Retina (tissue), 1 donor: ENCODE results near the gene PNLIPRP2.

Experiments
- DNase-seq: peaks from one replicate; pipeline ENCODE4 v3.0.0-alpha.2; 2016

The PNLIPRP2 gene

DNA sequence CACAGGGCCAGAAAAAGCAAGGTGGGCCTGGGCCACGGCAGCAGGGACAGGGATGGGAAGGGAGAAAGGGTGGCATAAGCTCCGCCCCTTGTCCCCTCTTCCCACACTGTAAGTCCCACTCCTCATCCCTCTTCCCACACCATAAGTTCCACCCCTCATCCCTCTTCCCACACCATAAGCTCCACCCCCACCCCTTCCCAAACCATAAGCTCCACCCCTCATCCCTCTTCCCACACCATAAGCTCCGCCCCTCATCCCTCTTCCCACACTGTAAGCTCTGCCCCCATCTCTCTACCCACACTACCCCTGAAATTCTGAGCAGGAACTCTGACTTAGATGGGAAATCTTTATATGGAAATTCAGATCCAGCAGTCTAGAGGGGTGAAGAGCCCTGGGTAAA is 65.9 kb downstream of the PNLIPRP2 start:
- no peak for DNase-seq

DNA sequence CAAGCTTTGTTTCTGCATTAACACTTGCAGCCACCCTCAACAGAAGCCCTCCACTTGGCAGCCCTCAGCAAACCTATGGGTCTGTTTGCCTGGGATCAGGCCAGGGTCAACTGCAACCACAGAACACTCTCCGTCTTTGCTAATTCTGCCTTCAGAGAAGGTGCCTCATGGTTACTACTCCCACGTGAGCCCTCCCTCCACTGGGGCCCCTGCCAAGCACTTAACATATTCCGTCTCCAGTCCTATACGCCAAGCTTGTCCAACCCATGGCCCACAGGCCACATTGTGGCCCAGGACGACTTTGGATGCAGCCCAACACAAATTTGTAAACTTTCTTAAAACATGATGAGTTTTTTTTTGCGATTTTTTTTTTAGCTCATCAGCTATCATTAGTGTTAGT is 66.9 kb downstream of the PNLIPRP2 start:
- DNase-seq, result no peak

DNA sequence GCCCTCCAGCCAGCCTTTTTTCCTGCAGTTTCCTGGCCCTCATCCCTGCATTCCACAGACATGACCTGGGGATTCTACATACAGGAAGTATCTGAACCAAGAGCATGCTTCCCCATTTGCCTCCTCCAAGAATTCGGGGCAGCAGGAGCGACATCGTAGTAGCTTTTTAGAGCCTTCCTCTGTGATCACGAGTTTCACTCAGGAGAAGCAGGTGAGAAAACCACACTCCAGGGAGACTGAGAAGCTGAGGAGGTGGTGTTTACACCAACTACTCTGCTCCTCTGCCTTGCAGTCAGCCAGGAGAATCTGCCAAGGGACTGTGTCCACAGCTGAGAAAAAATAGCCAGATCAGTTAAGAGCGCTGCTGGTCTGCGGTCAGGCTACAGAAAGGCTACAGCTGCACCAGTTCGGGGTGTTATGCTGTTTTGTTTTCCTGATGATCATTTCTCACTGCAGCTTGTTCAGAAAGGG is 67.5 kb downstream of the PNLIPRP2 start:
- no peak for DNase-seq

DNA sequence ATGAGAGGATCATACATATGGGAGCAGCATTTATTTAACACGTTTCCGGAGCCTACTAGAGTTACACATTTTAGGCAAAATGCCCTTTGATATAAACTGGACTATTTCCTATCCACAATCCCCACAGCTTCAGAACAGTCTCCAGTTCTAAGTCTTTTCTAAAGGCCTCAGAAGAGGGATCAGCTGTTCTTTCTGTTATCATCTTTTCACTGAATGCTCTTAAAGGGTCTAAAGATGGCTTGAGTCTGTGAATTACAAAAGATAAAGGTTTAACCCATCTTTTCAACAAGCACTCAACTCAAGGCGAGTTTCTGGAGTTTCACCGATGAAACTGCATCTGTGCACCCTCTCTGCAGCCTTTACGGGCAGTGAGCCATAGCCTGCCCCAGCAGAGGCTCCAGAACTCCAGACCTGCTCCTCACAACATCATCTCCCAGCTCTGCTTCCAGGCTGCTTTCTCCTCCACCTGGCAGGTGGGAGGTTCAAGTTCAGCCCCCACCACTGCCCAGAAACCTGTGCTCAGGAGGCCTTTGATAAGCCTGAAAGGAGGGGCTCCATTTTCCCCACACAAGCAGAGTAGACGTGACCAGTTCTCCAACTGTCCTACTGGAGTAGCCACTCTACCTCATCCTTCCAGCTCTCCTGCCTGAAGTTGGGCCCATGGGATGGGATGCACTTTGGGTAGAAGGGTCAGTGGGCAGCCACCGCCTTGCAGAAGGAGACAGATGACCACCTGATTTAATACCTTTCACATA is 68.2 kb downstream of the PNLIPRP2 start:
- no peak for DNase-seq

DNA sequence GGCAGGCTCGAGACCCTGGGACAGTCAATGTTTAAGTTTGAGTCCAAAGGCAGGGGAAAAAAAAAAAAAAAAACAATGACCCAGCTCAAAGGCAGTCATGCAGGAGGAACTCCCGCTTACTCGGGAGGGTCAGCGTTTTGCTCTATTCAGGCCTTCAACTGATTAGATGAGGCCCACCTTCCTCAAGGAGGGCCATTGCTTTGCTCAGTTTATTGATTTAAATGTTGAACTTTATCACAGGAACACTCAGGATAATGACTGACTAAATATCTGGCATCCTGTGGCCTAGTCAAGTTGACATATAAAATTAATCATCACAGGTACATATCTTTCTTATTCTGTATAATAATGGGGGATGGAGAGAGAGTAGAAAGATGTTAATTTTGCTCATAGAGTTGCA is 69.0 kb downstream of the PNLIPRP2 start:
- DNase-seq, result no peak

DNA sequence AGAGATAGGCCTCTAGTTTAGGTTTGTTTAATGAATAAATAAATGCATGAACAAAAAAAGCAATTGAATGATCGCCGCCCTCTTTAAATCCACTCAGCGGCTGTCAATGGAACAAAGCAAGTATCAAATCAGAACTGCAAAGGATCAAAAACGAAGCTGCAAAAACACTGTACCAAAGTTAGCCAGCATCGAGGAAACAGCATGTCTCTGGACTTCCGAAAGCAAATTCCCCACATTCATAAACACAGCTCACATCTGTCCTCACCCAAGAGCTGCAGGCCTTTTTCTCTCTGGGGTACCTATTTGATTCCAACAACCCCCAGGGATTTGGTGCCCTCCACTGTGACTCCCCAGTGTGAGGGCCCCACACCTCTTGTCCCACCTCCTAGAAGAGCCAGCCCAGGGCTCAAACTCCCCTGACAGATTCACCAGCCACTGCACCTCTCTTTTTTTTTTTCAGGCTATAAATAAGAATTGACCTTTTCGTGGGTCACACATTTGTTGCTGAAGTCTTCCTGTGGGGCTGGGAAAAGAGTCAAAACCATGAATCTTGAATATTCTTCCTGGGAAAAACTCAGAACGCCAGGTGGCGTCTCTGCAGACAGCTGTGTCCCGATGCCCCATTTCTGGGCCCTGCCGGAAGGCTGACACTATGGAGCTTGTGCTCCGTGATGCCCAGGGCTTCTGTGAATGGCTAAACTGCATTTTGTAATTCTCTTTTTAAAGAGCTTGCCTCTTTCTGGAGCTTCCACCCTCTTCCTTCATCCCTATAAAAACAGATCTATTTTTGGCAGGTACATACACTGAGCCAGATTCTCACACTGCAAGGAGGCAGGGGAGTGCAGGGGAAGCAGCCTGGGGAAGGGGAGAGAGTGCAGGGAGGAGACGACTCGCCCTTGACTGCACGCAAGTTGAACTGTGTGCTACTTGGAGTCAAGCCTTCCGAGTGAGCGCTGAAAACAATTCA is 69.9 kb downstream of the PNLIPRP2 start:
- DNase-seq, result peak; percentile 68

DNA sequence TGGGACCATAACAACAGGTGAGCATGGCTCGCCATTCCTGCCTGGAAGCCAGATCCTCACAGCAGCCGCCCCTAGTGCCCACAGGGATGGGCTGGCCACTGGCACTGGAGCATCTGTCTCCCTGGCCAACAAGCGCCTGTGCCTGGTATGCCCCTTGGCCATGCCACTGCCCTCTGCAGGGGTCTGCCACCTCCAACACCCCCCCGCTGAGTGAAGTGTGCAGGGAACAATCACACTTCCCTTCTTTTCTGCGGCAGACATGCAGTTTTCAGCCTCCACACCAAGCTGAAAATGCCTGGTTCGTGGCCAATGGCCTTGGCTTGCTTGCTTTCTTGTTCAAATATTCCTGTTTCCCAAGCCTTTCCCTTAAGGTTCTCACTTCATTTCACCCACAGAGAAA is 70.9 kb downstream of the PNLIPRP2 start:
- no peak for DNase-seq

DNA sequence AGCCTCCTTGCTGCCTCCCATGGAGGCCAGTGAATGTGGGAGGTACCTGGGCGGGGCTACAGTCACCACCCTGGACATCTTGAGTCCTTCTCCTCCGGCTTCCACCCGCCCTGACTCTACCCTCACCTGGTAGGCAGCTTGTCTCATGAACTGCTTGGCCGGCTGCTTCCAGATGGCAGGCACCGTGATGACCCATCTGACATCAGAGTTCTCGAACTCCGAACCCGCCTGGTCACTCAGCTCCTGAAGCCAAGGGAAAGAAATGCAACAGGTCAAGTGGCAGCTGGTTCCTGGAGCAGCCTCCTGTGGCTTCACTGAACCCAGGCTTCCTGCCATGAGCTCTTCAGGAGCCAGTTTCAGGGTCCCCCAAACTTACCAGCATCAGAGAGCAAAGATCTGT is 71.5 kb downstream of the PNLIPRP2 start:
- DNase-seq, result no peak

DNA sequence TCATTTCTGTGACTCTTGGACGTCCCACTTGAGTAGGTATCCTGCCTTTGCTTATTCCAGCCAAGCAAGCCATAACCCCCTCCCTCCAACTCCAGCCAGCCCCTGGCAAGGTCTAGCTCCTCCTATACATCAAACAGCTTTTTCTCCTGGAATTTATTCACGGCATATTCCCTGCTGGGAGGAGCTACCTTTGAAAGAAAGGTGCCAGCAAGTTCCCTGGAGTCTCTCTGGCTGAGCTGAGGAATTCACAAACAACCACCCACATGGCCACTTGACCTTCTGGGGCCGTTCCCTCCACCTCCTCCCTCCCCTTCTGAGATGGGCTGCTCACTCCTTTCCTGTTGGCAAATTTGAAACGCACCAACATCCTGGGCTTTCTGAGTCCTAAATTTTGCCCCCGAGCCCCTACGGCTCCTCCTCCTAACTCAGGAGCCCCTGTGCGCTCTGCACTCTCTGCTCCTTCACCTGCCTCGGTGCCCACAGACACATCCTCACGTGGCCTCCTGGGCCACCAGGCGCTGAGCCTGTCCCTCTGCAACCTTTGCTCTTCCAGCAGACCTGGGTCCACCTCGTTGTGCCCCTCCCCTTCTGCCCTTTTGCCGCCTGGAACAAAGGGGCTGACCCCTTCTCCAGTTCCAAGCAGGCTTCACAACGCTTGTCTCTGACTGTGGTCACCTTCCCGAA is 73.6 kb downstream of the PNLIPRP2 start:
- peak; percentile 13 for DNase-seq
